Esophagus muscularis mucosa (tissue), 4 donors: ENCODE results near the gene SAMD10. TPM values are rescaled to one million over a fixed set of nuclear protein-coding genes. Genes with fewer than 3 reads are reported as not detected.
"Not testable (repeated sequence)": the region's sequence is repeated elsewhere in the genome, so short reads cannot be mapped to it uniquely, and the experiment has no call there.

Source experiments
- DNase-seq: peaks from one replicate; pipeline ENCODE4 v3.0.0-alpha.2; 2017; ENCODE audit errors: extremely low spot score
- H3K27ac ChIP-seq, 4 donors: fragments of 200-600 bp; sonication (generic); replicated peaks in 1 of 4; 1 replicate in 3 of 4; 2 replicates in 1 of 4; pipeline ENCODE4 v1.5.1; 2016 to 2019; ENCODE audit warnings: mild to moderate bottlenecking in 1 of 4
- H3K27me3 ChIP-seq, 4 donors: fragments of 200-600 bp; sonication (generic); one replicate each; pipeline versions ENCODE4 v1.5.1 to v1.6.0; 2016 to 2019
- H3K36me3 ChIP-seq, 4 donors: fragments of 200-600 bp; sonication (generic); one replicate each; pipeline ENCODE4 v1.5.1; 2016 to 2019
- H3K4me1 ChIP-seq, 4 donors: fragments of 200-600 bp; sonication (generic); one replicate each; pipeline ENCODE4 v1.5.1; 2016 to 2019
- H3K4me3 ChIP-seq, 4 donors: fragments of 200-600 bp; sonication (generic); 1 replicate in 2 of 4; 2 replicates in 2 of 4; pipeline ENCODE4 v1.5.1; 2016 to 2019; ENCODE audit warnings: mild to moderate bottlenecking in 4 of 4, moderate library complexity in 1 of 4
- H3K9me3 ChIP-seq, 4 donors: fragments of 200-600 bp; sonication (generic); 1 replicate in 3 of 4; 2 replicates in 1 of 4; pipeline ENCODE4 v1.5.1; 2016 to 2019
- CTCF ChIP-seq, 3 experiments: fragments of 200-600 bp in 2 of 3; fragments of 450-650 bp in 1 of 3; sonication (generic) in 2 of 3; IDR thresholded peaks; one replicate each; pipeline ENCODE4 v1.5.1; 2017 to 2019; ENCODE audit warnings: antibody characterized with exemption in 3 of 3, mild to moderate bottlenecking in 2 of 3, moderate library complexity in 1 of 3
- EP300 ChIP-seq: sonication (generic); formaldehyde crosslinking; IDR thresholded peaks from one replicate; pipeline ENCODE4 v1.6.1; 2017; ENCODE audit warnings: antibody characterized with exemption
- POLR2A ChIP-seq: fragments of 450-650 bp; IDR thresholded peaks from one replicate; pipeline ENCODE4 v1.6.1; 2017; ENCODE audit warnings: antibody characterized with exemption, moderate library complexity, mild to moderate bottlenecking, low read depth
- POLR2AphosphoS5 ChIP-seq, 2 donors: sonication (generic); formaldehyde crosslinking; IDR thresholded peaks; one replicate each; pipeline ENCODE4 v1.6.1; 2017; ENCODE audit warnings: antibody characterized with exemption in 2 of 2
- WGBS: methylation state at CpG from one replicate; pipeline ENCODE4 v1.1.5; 2018; 5-methylcytosine and 5-hydroxymethylcytosine counted together
- intact Hi-C: fragments of 100-400 bp; cut with DNase I; formaldehyde crosslinking; loops from one replicate; pipeline ENCODE4 v1.15.1; 2023
- total RNA-seq, 4 donors: library from RNA; depleted of rRNA; stranded (reverse); fragments of >200 nt; gene quantifications; one replicate each; pipeline versions ENCODE4 v1.1.0 to v1.2.1, GENCODE V29; 2016

Gene SAMD10
- total RNA-seq, 4 donors from 2014 or later, result 2.1 to 11.7 (median 4.4) TPM

- H3K4me3 ChIP-seq, result no peak overlapping the region
- WGBS, result 70% methylated on average over 16 of the region's 18 CpGs
- peak; percentile 90 for DNase-seq
- peaks cover 0 to 7% (median 4%) of the 10 kb centered on the region in 4 donors for H3K36me3 ChIP-seq
- H3K9me3 ChIP-seq, result no peaks in the 10 kb centered on the region
- TF ChIP-seq POLR2AphosphoS5 (IDR thresholded peaks at IDR 0.05) (peak; percentile 10 to 17), EP300 (no peak)
- intact Hi-C loops, result loop anchor here (5.0 kb wide), 2 partner anchors 60 to 185 kb away; no protein-coding TSS in a partner anchor
- H3K27me3 ChIP-seq, result no peaks in the 10 kb centered on the region
- peak overlapping the region in 2 of 4 donors; percentile 34 to 74 for H3K27ac ChIP-seq
- H3K4me1 ChIP-seq, result peaks cover 29 to 61% (median 36%) of the 10 kb centered on the region in 4 donors
These were observed 6.9 kb downstream of the SAMD10 start for GRCh38 chr20:63972312-63973159.

GRCh38 chr20:63971960-63972311 lies 7.5 kb downstream of the SAMD10 start:
- WGBS, result 84% methylated on average over 10 of the region's 10 CpGs
- intact Hi-C loops, result loop anchor here (5.0 kb wide), 2 partner anchors 60 to 185 kb away; no protein-coding TSS in a partner anchor

GRCh38 chr20:63970714-63971431 lies 8.6 kb downstream of the SAMD10 start:
- intact Hi-C loops, result loop anchor here (5.0 kb wide), 2 partner anchors 59 to 184 kb away; no protein-coding TSS in a partner anchor

More at GRCh38 chr20:63971960-63972311, 7.5 kb downstream of the SAMD10 start:
- H3K27ac ChIP-seq, result peak overlapping the region in 1 of 4 donors; percentile 33
- not testable (repeated sequence) for DNase-seq, H3K4me3 ChIP-seq, H3K9me3 ChIP-seq, H3K27me3 ChIP-seq
- H3K36me3 ChIP-seq, result peaks cover 0 to 13% (median 10%) of the 10 kb centered on the region in 4 donors
- H3K4me1 ChIP-seq, result peaks cover 29 to 62% (median 36%) of the 10 kb centered on the region in 4 donors

GRCh38 chr20:63969838-63970713 lies 9.4 kb downstream of the SAMD10 start, which contains the start of gene ZNF512B:
Gene ZNF512B, minus strand, starts transcription at chr20:63969930. Its CDS starts 1,980 bp downstream, at chr20:63967950.
- no peak for DNase-seq
- peak within 1 kb of the TSS; percentile 70 to 78 (median 76) for H3K27ac ChIP-seq
- 51% methylated on average over 3 of the region's 73 CpGs for WGBS

More at GRCh38 chr20:63970714-63971431, 8.6 kb downstream of the SAMD10 start:
- WGBS, result 98% methylated on average over 5 of the region's 5 CpGs
- no peak for DNase-seq
- no peak overlapping the region for H3K4me3 ChIP-seq
- no peaks in the 10 kb centered on the region for H3K27me3 ChIP-seq
- no peaks in the 10 kb centered on the region for H3K9me3 ChIP-seq
- peaks cover 29 to 62% (median 36%) of the 10 kb centered on the region in 4 donors for H3K4me1 ChIP-seq
- TF ChIP-seq POLR2AphosphoS5 (IDR thresholded peaks at IDR 0.05) (no peak), POLR2A (no peak), CTCF (IDR thresholded peaks at IDR 0.05) (no peak), EP300 (no peak)
- H3K27ac ChIP-seq, result no peak overlapping the region
- peaks cover 0 to 23% (median 20%) of the 10 kb centered on the region in 4 donors for H3K36me3 ChIP-seq

More at GRCh38 chr20:63969838-63970713, 9.4 kb downstream of the SAMD10 start, which contains the start of gene ZNF512B:
- no peaks in the 10 kb centered on the region for H3K9me3 ChIP-seq
- H3K4me1 ChIP-seq, result peaks cover 29 to 61% (median 36%) of the 10 kb centered on the region in 4 donors
- peak within 1 kb of the TSS; percentile 62 to 86 (median 71) for H3K4me3 ChIP-seq
- no peaks in the 10 kb centered on the region for H3K27me3 ChIP-seq
- intact Hi-C loops, result loop anchor here (5.0 kb wide), 2 partner anchors 58 to 183 kb away; no protein-coding TSS in a partner anchor
- TF ChIP-seq EP300, result no peak
- peak in 1 of 2 donors; percentile 28 for TF ChIP-seq POLR2AphosphoS5 (IDR thresholded peaks at IDR 0.05)
- no peak for TF ChIP-seq POLR2A
- TF ChIP-seq CTCF (IDR thresholded peaks at IDR 0.05), result no peak
- H3K36me3 ChIP-seq, result peaks cover 0 to 23% (median 20%) of the 10 kb centered on the region in 4 donors
